ENCODE measurements around the gene ANKRD33B.
"Not testable (repeated sequence)": the region's sequence is repeated elsewhere in the genome, so short reads cannot be mapped to it uniquely, and the experiment has no call there.

The ANKRD33B gene

GRCh38 chr5:10662661-10663488 is 99.0 kb downstream of the ANKRD33B start:
- no peak for DNase-seq

- no peak for DNase-seq
Measured at GRCh38 chr5:10663489-10664179, 99.8 kb downstream of the ANKRD33B start.

- not testable (repeated sequence) for DNase-seq
Measured at GRCh38 chr5:10664180-10664769, 100.4 kb downstream of the ANKRD33B start.

- no peak for DNase-seq
Measured at GRCh38 chr5:10665799-10666198, 101.9 kb downstream of the ANKRD33B start.

- no peak for DNase-seq
Measured at GRCh38 chr5:10666531-10667299, 102.8 kb downstream of the ANKRD33B start.

GRCh38 chr5:10667431-10668057 is 103.7 kb downstream of the ANKRD33B start:
- no peak for DNase-seq

- no peak for DNase-seq
Measured at GRCh38 chr5:10668697-10669096, 104.8 kb downstream of the ANKRD33B start.

- DNase-seq, result no peak
Measured at GRCh38 chr5:10669983-10670382, 106.1 kb downstream of the ANKRD33B start.

- DNase-seq, result no peak
Measured at GRCh38 chr5:10671041-10672008, 107.5 kb downstream of the ANKRD33B start.

- no peak for DNase-seq
Measured at GRCh38 chr5:10672146-10673016, 108.5 kb downstream of the ANKRD33B start.

GRCh38 chr5:10673017-10673389 is 109.1 kb downstream of the ANKRD33B start:
- DNase-seq, result no peak

GRCh38 chr5:10673407-10673806 is 109.5 kb downstream of the ANKRD33B start:
- DNase-seq, result no peak

- no peak for DNase-seq
Measured at GRCh38 chr5:10674096-10674495, 110.2 kb downstream of the ANKRD33B start.

- DNase-seq, result no peak
Measured at GRCh38 chr5:10674582-10674981, 110.7 kb downstream of the ANKRD33B start.

- DNase-seq, result no peak
Measured at GRCh38 chr5:10675177-10675700, 111.4 kb downstream of the ANKRD33B start.

GRCh38 chr5:10676224-10676623 is 112.4 kb downstream of the ANKRD33B start:
- no peak for DNase-seq

GRCh38 chr5:10676946-10677345 is 113.1 kb downstream of the ANKRD33B start:
- no peak for DNase-seq

- no peak for DNase-seq
Measured at GRCh38 chr5:10677533-10677932, 113.7 kb downstream of the ANKRD33B start.

- DNase-seq, result no peak
Measured at GRCh38 chr5:10678244-10678643, 114.4 kb downstream of the ANKRD33B start.

GRCh38 chr5:10679336-10679988 is 115.6 kb downstream of the ANKRD33B start:
- no peak for DNase-seq
